Ishikawa (cell line): ENCODE results near the gene CRYM.

Source experiments
- EGR1 ChIP-seq: IDR thresholded peaks from 2 replicates; pipeline ENCODE4 v1.6.1; 2012
- EP300 ChIP-seq: IDR thresholded peaks from 2 replicates; pipeline ENCODE4 v1.6.1; 2012; ENCODE audit warnings: borderline replicate concordance
- REST ChIP-seq: IDR thresholded peaks from 2 replicates; pipeline ENCODE4 v1.6.1; 2012; ENCODE audit warnings: low read depth, mild to moderate bottlenecking
- TAF1 ChIP-seq: IDR thresholded peaks from 2 replicates; pipeline ENCODE4 v1.6.1; 2012; ENCODE audit warnings: low read depth, mild to moderate bottlenecking
- TCF12 ChIP-seq: IDR thresholded peaks from 2 replicates; pipeline ENCODE4 v1.6.1; 2012; ENCODE audit warnings: low read depth
- TEAD4 ChIP-seq: IDR thresholded peaks from 2 replicates; pipeline ENCODE4 v1.6.1; 2012
- YY1 ChIP-seq: IDR thresholded peaks from 2 replicates; pipeline ENCODE4 v1.6.1; 2012; ENCODE audit warnings: low read depth
- TF ChIP-seq, protein P1 (sequence below): IDR thresholded peaks from 2 replicates; pipeline ENCODE4 v1.6.1; 2012

- TF ChIP-seq, protein P1, sequence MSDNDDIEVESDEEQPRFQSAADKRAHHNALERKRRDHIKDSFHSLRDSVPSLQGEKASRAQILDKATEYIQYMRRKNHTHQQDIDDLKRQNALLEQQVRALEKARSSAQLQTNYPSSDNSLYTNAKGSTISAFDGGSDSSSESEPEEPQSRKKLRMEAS: no peak
- TF ChIP-seq TAF1: no peak
- no peak for TF ChIP-seq EP300
- no peak for TF ChIP-seq TEAD4
- no peak for TF ChIP-seq REST
- TF ChIP-seq EGR1: no peak
- no peak for TF ChIP-seq TCF12
- TF ChIP-seq YY1: no peak
These were observed 20.8 kb downstream of the CRYM start for GRCh38 chr16:21257284-21257683.
